ENCODE results near the gene IRAK4.

GRCh38 chr12:43786899-43787693 is 28.3 kb downstream of the IRAK4 start:
- TF ChIP-seq POLR2A (IDR thresholded peaks at IDR 0.05), result no peak
- TF ChIP-seq CTCF (IDR thresholded peaks at IDR 0.05), result no peak

Measured in right lobe of liver (tissue), 4 donors.